HS-5 (cell line): ENCODE data around the gene SFXN2.
"Not testable (repeated sequence)": the region's sequence is repeated elsewhere in the genome, so short reads cannot be mapped to it uniquely, and the experiment has no call there.

Source experiments
- DNase-seq: peaks from one replicate; pipeline ENCODE4 v3.0.0-alpha.2; 2012; ENCODE audit warnings: low read depth

Gene SFXN2

DNA sequence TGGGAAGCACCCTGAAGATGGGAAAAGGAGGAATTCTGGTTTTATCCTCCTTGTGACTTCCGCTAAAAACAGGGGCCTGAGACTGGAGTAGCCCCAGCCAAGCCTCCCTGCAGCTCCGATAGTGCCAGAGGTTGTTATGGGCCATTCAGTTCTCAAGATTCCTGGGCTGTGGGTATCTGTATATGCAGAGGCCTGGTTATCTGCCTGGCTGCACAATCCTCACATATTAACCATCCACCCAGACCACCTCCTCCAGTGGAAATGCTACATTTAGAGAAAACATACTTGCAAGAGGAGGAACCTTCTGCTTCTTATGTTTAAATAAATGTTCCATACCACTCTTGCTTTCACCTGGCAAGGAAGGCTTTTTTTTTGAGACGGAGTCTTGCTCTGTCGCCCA is 34.8 kb upstream of the SFXN2 start:
- DNase-seq, result no peak

DNA sequence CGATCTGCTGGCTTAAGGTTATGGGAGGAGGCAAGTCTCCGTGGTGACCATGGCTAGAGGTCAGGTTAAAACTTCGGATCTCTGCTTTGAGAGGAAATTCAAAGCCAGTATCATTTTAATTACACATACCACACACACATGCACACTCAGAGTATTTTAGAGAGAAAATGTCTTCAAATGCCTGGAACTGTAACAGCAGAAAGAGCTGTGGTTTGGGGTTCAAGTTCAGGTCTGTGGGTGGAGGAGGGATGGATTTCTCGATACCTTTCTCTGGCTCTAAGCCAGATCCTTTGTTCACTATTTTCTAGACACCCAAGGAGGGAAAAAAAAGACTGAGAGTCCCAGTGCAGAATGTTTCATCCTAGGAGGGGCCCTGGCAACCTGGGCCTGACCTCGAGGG is 32.7 kb upstream of the SFXN2 start:
- no peak for DNase-seq

DNA sequence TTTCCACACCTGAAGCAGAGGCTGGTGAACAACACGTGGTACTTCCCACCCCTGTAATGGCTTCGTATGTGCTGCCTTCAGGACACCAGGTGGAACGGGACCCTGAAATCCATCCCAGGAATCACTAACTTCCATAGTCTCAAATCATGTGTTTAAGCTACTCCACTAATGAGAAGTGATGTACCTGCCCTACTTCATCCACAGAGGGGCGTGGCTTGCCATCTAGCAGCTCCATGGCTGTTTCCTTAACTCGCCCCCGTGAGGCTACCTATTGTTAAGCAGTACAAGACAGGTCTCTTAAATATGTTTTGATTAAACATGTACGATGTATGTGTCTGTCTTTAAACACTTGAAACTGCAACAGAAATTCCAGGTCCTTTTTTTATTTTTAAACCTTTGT is 32.0 kb upstream of the SFXN2 start:
- DNase-seq, result no peak

DNA sequence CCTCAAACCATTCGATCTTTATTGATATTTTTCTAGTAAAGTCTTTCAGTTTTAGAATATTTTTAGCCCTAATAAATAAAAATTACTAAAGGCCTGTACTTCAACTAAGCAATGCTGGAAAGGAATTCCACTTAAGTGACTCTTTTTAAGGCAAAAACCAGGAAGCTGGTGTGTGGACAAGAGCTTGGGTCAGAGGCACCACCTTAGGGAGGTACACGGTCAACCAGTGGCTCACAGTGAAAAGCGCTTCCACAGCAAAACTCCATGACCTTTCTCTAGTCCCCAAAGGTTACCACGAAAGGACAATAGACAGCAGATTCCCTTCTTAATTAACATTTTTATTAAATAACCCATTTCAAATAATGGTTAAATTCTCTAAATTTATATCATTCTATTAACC is 31.5 kb upstream of the SFXN2 start:
- DNase-seq, result no peak

DNA sequence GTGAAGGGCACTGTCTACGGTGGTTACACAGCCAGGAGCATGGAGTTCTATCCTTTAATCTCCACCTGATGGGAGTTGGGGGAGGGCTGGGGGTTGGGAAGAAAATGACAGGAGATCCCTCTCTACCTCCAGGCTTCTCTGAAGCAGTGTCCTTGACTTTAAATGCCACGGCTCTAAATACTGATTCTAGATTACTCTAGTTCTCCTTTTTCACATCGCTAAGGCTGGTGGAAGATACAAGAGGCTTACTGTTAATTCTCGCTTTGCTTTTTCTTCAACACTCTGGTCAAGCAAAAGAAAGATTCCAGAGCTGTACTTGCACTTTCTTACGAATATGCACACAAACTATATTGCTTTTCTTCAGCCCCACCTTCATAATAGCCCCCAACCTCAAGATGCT is 30.7 kb upstream of the SFXN2 start:
- DNase-seq, result no peak

DNA sequence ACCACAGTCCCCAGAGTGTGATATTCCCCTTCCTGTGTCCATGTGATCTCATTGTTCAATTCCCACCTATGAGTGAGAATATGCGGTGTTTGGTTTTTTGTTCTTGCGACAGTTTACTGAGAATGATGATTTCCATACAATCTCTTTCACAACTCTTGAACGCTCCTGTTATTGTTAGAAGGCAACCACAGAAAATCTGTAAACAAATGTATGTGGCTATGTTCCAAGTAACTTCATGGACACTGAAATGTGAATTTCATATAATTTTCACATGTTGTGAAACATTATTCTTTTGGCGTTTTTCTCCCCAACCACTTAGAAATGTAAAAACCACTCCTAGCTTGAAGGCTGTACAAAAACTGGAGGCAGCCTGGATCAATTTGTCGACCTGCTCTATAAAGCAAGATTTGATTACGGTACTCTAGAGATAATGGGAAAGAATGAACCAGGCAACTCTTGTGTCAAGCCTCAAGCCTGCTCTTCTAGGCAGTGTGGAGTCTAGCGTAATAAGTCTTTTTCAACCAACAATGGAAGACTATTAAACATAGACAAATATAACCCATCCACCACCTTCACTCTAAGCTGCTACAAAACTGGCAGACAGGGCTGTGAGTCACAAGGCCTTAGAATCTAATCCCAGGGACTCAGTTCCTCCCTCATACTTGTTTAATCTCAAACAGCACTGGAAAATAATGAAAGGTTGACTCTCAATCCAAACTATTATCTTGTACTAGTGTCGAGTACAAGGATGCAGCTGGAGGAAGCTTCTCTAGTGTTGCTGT is 23.0 kb upstream of the SFXN2 start:
- DNase-seq, result no peak

DNA sequence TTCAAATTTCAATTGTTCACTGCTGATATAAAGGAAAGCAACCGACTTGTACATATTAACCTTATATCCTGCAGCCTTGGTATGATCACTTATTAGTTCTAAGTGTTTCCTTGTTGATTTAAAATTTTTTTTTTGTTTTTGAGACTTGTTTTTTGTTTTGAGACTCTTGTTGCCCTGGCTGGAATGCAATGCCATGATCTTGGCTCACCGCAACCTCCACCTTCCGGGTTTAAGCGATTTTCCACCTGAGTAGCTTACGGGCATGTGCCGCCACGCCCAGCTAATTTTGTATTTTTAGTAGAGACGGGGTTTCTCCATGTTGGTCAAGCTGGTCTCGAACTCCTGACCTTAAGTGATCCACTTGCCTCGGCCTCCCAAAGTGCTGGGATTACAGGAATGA is 19.0 kb upstream of the SFXN2 start:
- DNase-seq, result not testable (repeated sequence)

DNA sequence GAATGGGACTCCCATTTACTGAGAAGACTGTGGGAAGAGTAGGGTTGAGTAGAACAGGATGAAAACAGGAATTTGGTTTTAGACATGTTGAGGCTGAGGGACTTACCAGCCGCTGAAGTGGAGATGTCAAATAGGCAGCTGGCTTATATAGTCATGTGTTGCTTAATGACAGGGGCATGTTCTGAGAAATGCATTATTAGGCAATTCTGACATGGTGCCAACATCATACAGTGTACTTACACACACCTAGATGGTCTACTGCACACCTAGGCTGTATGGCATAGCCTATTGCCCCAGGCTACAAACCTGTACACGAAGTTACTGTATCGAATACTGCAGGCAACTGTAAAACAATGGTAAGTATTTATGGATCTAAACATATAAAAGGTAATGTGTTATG is 17.7 kb upstream of the SFXN2 start:
- no peak for DNase-seq

DNA sequence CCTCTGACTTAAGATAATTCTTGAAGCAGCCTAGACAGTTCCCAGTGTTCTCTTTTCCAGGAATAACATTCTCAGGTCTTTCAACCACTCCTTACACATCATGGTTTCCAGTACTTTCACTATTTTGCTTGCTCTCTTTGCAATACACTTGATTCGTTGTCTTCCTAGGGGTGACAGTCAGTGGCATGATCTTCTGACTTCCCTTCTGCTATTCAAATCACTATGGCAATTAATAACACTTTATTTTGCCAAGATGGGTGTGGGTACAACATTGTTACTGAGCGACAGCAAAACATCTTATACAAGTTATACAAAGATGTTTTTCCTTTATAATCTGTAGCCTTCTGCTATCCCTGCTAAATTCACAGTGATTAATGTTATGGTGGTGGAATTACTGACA is 15.5 kb upstream of the SFXN2 start:
- no peak for DNase-seq

DNA sequence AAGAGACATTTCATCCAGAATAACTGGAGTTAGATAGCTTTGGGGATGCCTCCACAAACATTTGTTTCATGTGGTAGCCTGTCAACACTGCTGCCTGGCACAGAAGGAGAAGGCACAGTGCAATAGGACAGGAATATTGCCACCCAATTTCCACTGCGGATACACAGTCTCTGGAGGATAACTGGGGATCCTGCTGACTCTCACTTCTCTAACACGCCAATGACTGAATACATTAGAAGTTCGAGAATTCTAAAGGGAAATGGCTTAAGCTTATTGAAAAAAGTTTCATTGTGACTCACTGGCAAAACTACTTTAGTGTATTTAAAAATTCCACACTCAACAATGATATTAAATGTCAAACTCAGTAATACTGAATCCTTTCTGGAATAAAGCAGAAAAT is 13.2 kb upstream of the SFXN2 start:
- no peak for DNase-seq

DNA sequence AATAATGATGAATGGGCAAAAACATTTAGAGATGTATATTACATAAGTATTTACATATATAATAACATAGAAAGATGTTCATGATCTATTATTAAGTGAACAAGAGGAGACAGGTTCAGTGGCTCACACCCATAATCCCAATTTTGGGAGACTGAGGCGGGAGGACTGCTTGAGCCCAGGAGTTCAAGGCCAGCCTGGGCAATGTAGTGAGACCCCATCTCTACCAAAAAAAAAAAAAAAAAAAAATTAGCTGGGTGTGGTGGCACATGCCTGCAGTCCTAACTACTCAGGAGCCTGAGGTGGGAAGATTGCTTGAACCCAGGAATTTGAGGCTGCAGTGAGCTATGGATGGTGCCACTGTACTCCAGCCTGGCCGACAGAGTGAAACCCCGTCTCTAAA is 12.6 kb upstream of the SFXN2 start:
- DNase-seq, result no peak

DNA sequence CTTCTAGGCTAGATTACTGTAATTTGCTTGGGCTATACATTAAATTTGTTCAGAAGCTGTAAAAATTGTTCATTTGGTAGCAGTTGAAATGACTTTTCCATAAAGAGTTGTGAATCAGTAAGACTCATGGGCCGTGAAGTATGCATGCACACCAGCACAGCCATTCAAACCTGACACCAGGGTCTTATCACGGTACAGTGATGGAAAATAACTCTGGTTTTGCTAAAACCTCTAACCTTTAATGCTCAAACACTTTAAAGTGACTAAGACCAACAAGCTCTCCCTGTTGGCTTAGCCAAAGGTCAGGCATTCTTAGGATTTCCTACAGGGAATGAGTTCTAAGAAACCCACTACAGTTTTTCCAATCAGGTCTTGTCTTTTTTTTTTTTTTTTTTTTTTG is 11.7 kb upstream of the SFXN2 start:
- DNase-seq, result no peak

DNA sequence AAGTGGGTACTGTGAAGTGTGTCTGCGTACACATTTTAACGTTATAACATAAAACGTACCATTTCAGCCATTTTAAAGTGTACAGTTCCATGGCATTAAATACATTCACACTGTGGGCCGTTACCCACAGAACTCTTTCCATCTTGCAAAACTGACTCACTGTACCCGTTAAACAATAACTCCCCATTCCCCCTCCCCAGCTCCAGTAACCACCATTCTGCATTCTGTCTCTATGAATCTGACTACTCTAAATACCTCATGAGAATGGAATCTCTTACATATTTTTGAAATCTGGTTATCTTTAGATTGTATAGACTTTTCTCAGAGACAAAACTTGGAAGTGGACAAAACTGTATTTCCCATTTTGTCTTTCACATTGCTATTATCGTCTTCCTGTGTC is 9.5 kb upstream of the SFXN2 start:
- peak; percentile 57 for DNase-seq

DNA sequence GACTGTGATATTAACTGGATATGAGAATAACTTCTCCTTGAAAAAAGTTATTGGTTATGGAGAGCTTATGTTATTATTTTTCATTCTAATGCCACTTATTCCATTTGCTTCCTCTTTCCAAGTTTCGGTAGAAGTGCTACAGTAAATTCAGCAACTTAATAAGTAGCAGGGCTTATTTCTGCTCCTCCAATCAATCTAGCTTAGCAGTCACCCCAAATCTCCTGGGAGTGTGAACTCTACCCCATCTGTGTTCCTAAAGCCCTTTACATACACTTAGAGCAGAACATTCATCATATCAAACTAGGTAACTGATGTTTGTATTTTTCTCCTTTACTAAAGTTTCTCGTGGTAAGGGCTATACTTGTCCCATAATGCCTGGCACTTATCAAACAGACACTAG is 8.9 kb upstream of the SFXN2 start:
- DNase-seq, result no peak

DNA sequence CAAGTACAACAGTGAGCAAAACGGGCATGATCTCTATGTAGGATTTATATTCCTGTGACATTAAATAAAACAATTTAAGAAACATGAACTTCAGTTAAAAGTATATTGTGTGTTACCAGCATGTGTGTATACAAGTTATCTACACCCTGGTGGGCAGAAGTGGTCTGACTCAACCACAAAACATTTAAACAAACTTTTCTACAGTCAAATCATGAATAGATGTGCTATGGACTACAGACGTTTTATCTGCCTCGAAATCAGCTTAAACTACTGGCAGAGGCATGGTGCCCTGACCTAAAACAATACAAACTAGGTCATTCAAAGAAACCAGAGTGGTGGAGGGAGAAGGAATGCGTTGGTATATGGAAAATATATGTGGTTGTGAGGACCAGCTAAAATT is 3.8 kb upstream of the SFXN2 start:
- peak; percentile 50 for DNase-seq

DNA sequence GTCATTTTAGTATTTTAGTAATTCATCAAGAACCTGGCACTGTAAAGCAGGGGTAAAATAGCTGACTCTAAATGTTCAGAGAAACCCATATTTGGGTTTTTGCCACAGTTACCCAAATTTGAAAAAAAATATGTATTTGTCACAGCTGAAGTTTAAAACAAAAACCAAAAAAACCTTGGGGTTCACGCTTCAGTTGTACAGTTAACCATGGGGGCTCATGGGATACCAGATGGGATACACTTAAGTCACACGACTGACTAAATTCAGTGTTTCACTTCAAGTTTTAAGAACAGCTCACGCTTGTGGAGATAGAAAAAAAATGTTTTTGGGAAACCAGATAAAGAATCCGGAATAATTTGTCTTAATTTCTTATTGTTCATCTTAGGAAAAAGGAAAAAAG is 2.3 kb upstream of the SFXN2 start:
- no peak for DNase-seq

DNA sequence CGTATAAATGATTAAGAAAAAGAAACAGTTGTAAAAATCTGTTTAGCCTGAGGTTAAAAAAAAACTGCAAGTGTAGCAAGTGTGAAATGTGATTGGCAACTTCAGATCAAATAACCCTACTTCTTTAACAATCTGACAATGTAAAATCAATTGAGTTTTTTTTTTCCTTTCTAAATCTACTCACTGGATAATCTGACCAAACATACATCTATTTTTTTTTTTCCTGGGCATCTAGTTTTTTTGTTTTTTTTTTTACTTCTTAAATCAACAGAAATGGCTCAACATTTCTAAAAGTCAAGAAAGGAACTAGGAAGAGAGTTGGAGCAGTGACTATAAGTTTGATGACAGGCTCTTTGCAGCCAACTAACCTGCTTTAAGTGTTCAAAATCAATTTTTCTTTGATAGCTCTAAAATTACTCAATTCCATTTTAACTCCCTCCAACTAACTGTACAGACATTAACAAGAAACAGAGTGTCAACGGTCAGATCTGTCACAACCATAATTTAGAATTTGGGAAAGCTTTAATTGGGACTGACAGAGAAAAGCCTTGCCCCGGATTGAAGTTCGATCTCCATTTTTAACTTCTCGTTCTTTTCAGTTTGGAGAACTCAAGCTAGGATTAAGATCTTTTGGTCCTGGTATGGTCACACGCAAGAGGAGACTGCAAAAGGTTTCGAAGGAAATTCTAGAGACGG is 1.4 kb upstream of the SFXN2 start:
- no peak for DNase-seq

DNA sequence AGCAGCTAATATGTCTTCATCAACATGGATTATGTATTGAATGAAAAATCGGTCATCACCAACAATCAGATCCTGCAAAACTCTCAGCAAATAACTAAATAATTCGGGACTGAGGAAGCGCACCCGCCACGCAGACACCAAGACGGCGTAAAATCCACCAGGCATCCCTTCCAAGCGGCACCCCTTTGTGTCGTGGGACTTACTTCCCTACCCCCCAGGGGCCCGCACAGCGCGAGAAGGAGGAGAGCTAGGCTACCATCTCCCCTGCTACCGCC is 960 bp upstream of the SFXN2 start:
- DNase-seq, result no peak

DNA sequence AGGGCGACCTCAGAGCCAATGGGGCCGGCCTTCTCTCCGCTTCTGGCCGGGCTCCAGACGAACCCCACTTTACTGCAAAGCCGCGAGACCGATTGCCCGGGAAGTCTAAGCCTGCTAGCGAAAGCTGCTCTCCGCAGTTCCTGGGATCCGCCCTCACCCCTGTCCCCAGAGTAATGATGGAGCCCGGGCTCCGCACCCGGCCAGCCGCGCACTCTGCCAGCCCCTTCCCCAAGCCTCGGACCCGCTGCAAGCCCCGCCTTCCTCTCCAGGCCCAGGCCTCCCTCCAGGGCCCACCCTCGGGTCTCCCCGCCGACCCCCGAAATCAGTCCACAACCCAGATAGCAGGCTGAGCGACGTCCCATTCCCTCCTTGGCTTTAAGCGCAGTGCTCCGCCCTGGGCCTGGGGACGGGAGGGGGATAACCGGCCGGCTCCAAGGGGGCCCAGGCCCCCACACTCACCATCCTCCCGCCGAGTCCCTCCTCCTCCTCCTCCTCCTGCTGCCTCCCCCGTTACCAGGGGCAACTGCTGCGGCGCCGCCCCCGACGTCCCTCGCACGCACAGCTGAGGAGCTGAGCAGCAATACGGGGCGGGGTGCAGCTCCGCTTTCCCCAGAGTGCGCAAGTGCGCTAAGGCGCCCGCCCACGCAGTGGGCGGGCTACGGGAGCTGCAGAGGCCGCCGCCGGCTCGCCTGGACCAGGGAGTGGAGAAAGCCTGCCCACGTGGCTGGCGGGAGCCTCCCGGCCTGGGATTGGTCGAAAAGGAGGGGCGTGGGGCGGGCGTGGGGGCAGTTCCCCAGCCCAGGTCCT is 419 bp upstream of the SFXN2 start, which contains the start of gene ARL3:
ARL3 (minus strand) TSS at position 584 of the 807 bp plus-strand sequence; CDS start at position 462, 122 bp downstream.
- DNase-seq, result peak; percentile 86

DNA sequence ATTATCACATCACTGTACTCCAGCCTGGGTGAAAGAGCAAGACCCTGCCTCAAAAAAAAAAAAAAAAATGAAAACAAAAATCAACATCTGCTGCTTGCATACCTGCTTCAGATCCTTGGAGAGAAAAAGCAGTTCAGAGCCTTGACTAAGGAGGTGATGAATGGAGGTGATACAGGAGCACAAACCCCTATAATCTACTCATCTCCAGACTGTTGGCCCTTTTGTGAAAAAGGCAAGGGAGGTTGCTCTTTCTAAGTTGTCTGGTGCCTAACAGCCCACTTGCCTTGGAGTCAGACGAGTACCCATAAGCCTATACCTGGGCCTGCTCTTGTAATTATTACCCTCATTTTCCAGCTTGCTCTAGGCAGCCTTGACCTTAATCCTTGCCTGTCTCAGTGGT is 1.4 kb downstream of the SFXN2 start:
- DNase-seq, result no peak

DNA sequence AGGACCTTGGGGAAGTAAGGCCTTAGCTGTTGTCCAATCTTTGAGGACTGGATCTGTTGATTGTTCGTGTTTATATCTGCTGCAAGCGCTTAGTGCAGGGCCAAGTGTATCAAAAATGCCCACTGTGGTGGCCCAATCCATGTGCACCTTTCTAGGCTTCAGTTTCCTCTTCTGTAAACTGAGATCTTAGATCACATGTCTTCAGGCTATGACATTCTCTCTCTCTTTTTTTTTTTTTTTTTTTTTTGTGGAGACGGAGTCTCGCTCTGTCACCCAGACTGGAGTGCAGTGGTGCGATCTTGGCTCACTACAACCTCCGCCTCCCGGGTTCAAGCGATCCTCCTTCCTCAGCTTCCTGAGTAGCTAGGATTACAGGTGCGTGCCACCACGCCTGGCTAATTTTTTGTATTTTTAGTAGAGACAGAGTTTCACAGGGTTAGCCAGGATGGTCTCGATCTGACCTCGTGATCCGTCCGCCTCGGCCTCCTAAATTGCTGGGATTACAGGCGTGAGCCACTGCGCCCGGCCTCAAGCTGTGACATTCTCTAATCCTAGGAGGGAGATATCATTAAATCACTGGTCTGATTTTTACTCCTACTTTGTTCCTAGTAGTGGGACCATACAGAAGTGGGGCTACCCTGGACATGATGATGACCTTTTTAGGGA is 2.6 kb downstream of the SFXN2 start:
- DNase-seq, result not testable (repeated sequence)

DNA sequence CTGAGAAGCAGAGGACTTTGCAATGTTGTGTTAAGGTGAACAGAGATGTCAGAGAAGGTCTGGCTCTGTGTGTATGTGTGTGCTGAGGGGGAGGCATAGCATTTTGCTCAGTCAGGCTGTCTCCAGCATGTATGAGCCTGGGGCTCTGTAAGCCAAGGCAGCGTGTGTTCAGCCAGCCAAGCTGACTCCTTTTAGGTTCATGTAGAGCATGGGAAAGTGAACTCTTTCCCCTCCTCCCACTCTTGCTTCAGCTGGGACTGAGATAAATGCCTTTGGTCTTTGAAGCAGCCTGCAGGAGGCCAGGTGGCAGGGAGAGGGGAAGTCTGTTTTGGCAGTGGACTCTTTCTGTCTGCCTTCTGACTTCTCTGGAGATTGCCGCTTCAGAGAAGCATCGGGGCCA is 3.8 kb downstream of the SFXN2 start:
- DNase-seq, result no peak

DNA sequence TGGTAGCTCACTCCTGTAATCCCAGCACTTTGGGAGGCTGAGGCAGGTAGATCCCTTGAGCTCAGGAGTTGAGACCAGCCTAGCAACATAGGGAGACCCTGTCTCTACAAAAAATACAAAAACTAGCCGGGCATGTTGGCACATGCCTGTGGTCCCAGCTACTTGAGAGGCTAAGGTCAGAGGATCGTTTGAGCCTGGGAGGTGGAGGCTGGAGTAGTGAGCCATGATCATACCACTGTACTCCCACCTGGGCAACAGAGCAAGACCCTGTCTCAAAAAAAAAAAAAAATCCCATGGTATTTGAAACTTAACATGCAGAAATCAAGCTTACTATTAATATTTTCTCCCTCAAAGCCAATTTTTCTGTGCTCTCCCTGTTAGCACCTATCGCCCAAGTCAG is 5.9 kb downstream of the SFXN2 start:
- DNase-seq, result no peak
